ENCODE measurements around the gene ARHGAP27. TPM values are rescaled to one million over a fixed set of nuclear protein-coding genes. Genes with fewer than 3 reads are reported as not detected.

ARHGAP27 gene
- total RNA-seq, 2 experiments from 2014 or later, result 55.5 to 56.8 TPM

DNA sequence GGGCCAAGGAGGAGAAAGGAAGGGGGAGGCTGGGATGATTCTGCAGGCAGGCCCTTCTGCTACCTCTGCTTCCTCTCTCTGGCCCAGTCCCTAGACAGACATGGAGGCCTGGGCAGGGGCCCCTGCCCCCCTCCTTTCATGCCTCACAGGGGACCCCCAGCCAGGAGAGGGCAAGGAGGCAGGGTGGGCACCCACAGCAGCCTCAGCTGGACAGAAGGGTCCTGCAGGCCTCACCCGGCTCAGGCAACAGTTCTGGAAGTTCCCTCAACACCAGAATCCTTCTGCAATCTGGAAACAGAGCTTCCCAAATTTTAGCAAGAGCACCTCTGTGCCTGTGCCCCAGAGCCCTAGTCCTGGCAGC lies 8.7 kb downstream of the ARHGAP27 start:
- Histone ChIP-seq H3K9me3 (ENCODE audit: low read length) (no peaks in the 10 kb centered on the region), H3K27ac (ENCODE audit: low read depth, low read length, poor library complexity, severe bottlenecking) (no peak overlapping the region), H3K4me1 (ENCODE audit: insufficient read depth, low read length, poor library complexity, severe bottlenecking) (peaks cover 12% of the 10 kb centered on the region), H2AFZ (ENCODE audit: low read length) (no peak overlapping the region), H3K79me2 (ENCODE audit: insufficient read depth, low read depth, low read length) (no peaks in the 10 kb centered on the region), H3K4me2 (ENCODE audit: low read length) (no peak overlapping the region), H3K4me3 (ENCODE audit: low read depth, low read length, poor library complexity, severe bottlenecking) (no peak overlapping the region), H3K9me2 (ENCODE audit: insufficient read depth, low read length) (no peaks in the 10 kb centered on the region), H4K20me1 (ENCODE audit: insufficient read depth, low read length) (no peaks in the 10 kb centered on the region), H3K36me3 (ENCODE audit: insufficient read depth, low read length) (no peaks in the 10 kb centered on the region)
- BruUV-seq (replicated peaks), result no TSS peak
- DNase-seq (ENCODE audit: low spot score), result no peak
- POLR2A ChIA-PET, result no interaction called here
- TF ChIP-seq EZH2phosphoT487 (IDR thresholded peaks at IDR 0.05; ENCODE audit: borderline replicate concordance, low read depth, low read length), result no peak
- TF ChIP-seq, protein P1, sequence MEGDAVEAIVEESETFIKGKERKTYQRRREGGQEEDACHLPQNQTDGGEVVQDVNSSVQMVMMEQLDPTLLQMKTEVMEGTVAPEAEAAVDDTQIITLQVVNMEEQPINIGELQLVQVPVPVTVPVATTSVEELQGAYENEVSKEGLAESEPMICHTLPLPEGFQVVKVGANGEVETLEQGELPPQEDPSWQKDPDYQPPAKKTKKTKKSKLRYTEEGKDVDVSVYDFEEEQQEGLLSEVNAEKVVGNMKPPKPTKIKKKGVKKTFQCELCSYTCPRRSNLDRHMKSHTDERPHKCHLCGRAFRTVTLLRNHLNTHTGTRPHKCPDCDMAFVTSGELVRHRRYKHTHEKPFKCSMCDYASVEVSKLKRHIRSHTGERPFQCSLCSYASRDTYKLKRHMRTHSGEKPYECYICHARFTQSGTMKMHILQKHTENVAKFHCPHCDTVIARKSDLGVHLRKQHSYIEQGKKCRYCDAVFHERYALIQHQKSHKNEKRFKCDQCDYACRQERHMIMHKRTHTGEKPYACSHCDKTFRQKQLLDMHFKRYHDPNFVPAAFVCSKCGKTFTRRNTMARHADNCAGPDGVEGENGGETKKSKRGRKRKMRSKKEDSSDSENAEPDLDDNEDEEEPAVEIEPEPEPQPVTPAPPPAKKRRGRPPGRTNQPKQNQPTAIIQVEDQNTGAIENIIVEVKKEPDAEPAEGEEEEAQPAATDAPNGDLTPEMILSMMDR (conservative IDR thresholded peaks at IDR 0.05; ENCODE audit: low read length), result no peak
- CTCF ChIA-PET (ENCODE audit: unreplicated experiment), result no interaction called here
- intact Hi-C loops (cut with micrococcal nuclease; ENCODE audit: unreplicated experiment), result no loop called here

DNA sequence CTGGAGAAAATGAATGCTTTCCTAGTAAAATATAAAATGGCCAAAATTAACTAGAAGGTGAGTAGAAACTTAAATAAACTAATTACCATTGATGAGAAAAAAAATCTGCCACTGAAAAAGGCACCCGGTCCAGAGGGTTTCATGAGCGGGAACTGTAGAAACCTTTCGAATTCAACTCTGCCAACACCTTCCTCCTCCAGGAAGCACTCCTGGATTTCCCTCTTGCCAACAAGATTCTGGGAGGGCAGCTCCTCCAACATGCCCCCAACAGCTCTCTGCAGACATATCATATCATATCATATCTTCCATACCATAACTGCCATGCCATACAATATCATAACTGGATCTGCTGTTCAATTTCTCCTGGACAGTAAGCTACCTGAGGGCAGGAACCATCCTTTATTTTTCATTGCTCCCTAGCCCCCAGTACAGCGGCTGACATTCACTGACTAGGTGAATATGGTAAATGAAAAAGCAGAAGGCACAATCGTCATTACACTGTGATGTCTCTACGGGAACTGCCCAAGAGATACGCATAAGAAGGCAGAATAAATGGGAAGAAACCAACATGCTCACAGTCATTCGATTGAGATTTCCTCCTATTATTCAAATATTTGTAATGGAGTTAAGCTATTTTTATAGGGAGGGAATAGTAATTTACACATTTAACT lies 9.2 kb downstream of the ARHGAP27 start:
- H3K4me1 ChIP-seq (ENCODE audit: insufficient read depth, low read length, poor library complexity, severe bottlenecking), result peaks cover 7% of the 10 kb centered on the region
- ChIA-PET POLR2A (no interaction called here), CTCF (ENCODE audit: unreplicated experiment) (no interaction called here)
- no peak for TF ChIP-seq EZH2phosphoT487 (IDR thresholded peaks at IDR 0.05; ENCODE audit: borderline replicate concordance, low read depth, low read length)
- TF ChIP-seq, protein P1 (conservative IDR thresholded peaks at IDR 0.05; ENCODE audit: low read length), result no peak
- H3K79me2 ChIP-seq (ENCODE audit: insufficient read depth, low read depth, low read length), result no peaks in the 10 kb centered on the region
- H3K27ac ChIP-seq (ENCODE audit: low read depth, low read length, poor library complexity, severe bottlenecking), result no peak overlapping the region
- intact Hi-C loops (cut with micrococcal nuclease; ENCODE audit: unreplicated experiment), result no loop called here
- BruUV-seq (replicated peaks), result no TSS peak
- no peaks in the 10 kb centered on the region for H3K9me2 ChIP-seq (ENCODE audit: insufficient read depth, low read length)
- no peaks in the 10 kb centered on the region for H3K9me3 ChIP-seq (ENCODE audit: low read length)
- H4K20me1 ChIP-seq (ENCODE audit: insufficient read depth, low read length), result no peaks in the 10 kb centered on the region
- H3K36me3 ChIP-seq (ENCODE audit: insufficient read depth, low read length), result no peaks in the 10 kb centered on the region
- H2AFZ ChIP-seq (ENCODE audit: low read length), result no peak overlapping the region
- no peak for DNase-seq (ENCODE audit: low spot score)
- no peak overlapping the region for H3K4me3 ChIP-seq (ENCODE audit: low read depth, low read length, poor library complexity, severe bottlenecking)
- H3K4me2 ChIP-seq (ENCODE audit: low read length), result no peak overlapping the region

DNA sequence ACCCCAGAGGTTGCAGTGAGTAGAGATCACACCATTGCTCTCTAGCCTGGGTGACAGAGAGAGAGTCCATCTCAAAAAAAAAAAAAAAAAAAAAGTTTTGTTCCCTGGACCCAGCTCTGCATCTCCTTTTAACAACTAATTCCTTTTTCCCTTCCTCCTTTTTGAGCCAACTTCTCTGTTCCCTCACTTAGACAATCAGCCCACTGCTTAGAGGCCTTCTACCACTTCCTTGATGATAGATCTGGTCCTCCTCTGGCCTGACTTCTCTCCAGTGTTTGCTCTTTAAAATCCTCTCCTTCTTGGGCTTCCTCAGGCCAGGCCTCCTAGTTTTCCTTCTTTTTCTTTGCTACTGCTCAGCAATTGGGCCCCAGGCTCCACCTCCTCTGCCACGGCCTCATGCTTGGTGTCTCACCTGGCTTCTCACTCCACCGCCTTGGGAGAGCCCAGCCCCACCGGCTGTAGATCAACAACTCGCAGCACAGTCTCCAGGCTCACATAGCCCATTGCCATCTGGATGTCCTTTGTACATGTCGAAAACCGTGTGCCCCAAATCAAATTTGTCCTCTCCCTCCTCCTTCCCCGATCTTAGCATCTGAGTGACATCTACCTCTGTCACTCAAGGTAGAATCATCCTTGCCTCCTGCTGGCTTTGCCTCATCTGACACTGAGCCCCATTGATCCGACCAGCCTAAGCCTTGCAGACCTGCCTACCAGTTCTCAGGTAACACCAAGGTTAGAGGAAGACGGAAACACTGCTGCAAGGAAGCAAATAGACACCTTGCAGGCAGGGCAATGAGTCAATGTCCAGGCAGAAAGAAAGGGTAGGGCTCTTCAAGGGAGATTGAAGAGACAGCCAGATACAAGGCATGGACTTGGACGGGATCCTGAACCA lies 17.4 kb downstream of the ARHGAP27 start:
- POLR2A ChIA-PET, result interaction anchor here (0.7 kb wide), 1 partner anchor 195 kb away, joined by 5 read pairs; no protein-coding TSS in a partner anchor
- Histone ChIP-seq H3K36me3 (ENCODE audit: insufficient read depth, low read length) (no peaks in the 10 kb centered on the region), H3K9me3 (ENCODE audit: low read length) (no peaks in the 10 kb centered on the region), H3K4me1 (ENCODE audit: insufficient read depth, low read length, poor library complexity, severe bottlenecking) (peaks cover 35% of the 10 kb centered on the region), H3K27ac (ENCODE audit: low read depth, low read length, poor library complexity, severe bottlenecking) (no peak overlapping the region), H3K79me2 (ENCODE audit: insufficient read depth, low read depth, low read length) (no peaks in the 10 kb centered on the region; the same call in 1 of the 2 replicates), H4K20me1 (ENCODE audit: insufficient read depth, low read length) (no peaks in the 10 kb centered on the region), H3K4me2 (ENCODE audit: low read length) (no peak overlapping the region), H3K9me2 (ENCODE audit: insufficient read depth, low read length) (no peaks in the 10 kb centered on the region), H3K4me3 (ENCODE audit: low read depth, low read length, poor library complexity, severe bottlenecking) (no peak overlapping the region), H2AFZ (ENCODE audit: low read length) (no peak overlapping the region)
- no peak for TF ChIP-seq EZH2phosphoT487 (IDR thresholded peaks at IDR 0.05; ENCODE audit: borderline replicate concordance, low read depth, low read length)
- TF ChIP-seq, protein P1 (conservative IDR thresholded peaks at IDR 0.05; ENCODE audit: low read length), result no peak
- CTCF ChIA-PET (ENCODE audit: unreplicated experiment), result no interaction called here
- BruUV-seq (replicated peaks), result no TSS peak
- intact Hi-C loops (cut with micrococcal nuclease; ENCODE audit: unreplicated experiment), result no loop called here
- no peak for DNase-seq (ENCODE audit: low spot score)

Data from OCI-LY7 (cell line).